Measurements from ENCODE around the gene SLC51A.
"Not testable (repeated sequence)": the region's sequence is repeated elsewhere in the genome, so short reads cannot be mapped to it uniquely, and the experiment has no call there.

The SLC51A gene

GRCh38 chr3:196193736-196194541 lies 22.4 kb upstream of the SLC51A start:
- DNase-seq = no peak

GRCh38 chr3:196194542-196194915 lies 21.8 kb upstream of the SLC51A start:
- no peak for DNase-seq

GRCh38 chr3:196195664-196196265 lies 20.6 kb upstream of the SLC51A start:
- no peak for DNase-seq

GRCh38 chr3:196197524-196197923 lies 18.8 kb upstream of the SLC51A start:
- DNase-seq = no peak

GRCh38 chr3:196198081-196198675 lies 18.2 kb upstream of the SLC51A start:
- no peak for DNase-seq

- no peak for DNase-seq
Observed at GRCh38 chr3:196198771-196199753, 17.3 kb upstream of the SLC51A start.

GRCh38 chr3:196202516-196202970 lies 13.8 kb upstream of the SLC51A start:
- no peak for DNase-seq

GRCh38 chr3:196203846-196204245 lies 12.5 kb upstream of the SLC51A start:
- no peak for DNase-seq

GRCh38 chr3:196205442-196206205 lies 10.7 kb upstream of the SLC51A start:
- not testable (repeated sequence) for DNase-seq

- DNase-seq = no peak
Observed at GRCh38 chr3:196207159-196207832, 9.0 kb upstream of the SLC51A start.

GRCh38 chr3:196207833-196208607 lies 8.3 kb upstream of the SLC51A start:
- no peak for DNase-seq

- no peak for DNase-seq
Observed at GRCh38 chr3:196208942-196209695, 7.2 kb upstream of the SLC51A start.

- DNase-seq = not testable (repeated sequence)
Observed at GRCh38 chr3:196209944-196210672, 6.2 kb upstream of the SLC51A start.

GRCh38 chr3:196210673-196211556 lies 5.4 kb upstream of the SLC51A start, which contains the start of gene ZDHHC19:
Gene ZDHHC19, minus strand, starts transcription at chr3:196211400. Its CDS starts 85 bp downstream, at chr3:196211315.
- no peak for DNase-seq

- no peak for DNase-seq
Observed at GRCh38 chr3:196214783-196215441, 1.4 kb upstream of the SLC51A start.

GRCh38 chr3:196215493-196216020 lies 777 bp upstream of the SLC51A start:
- DNase-seq = no peak

- DNase-seq = no peak
Observed at GRCh38 chr3:196216681-196217211, 412 bp downstream of the SLC51A start.
